Activated CD4-positive, alpha-beta T cell treated with anti-CD3 and anti-CD28 coated beads, Interleukin-2, amount 10 ng/mL, durations not matched to agents 24 days and 14 days (primary cell): ENCODE measurements around the gene JMJD1C. TPM values are rescaled to one million over a fixed set of nuclear protein-coding genes. Genes with fewer than 3 reads are reported as not detected.
"Not testable (repeated sequence)": the region's sequence is repeated elsewhere in the genome, so short reads cannot be mapped to it uniquely, and the experiment has no call there.

Experiments
- DNase-seq: peaks from one replicate; pipeline ENCODE4 v3.0.0; 2022
- H3K27ac Mint-ChIP-seq: one replicate; pipeline ENCODE4 v1.8.0; 2022; ENCODE audit warnings: mild to moderate bottlenecking, mixed read lengths
- H3K27me3 Mint-ChIP-seq: one replicate; pipeline ENCODE4 v1.8.0; 2022; ENCODE audit warnings: mixed read lengths
- H3K36me3 Mint-ChIP-seq: one replicate; pipeline ENCODE4 v1.8.0; 2022; ENCODE audit warnings: low read depth, mild to moderate bottlenecking, mixed read lengths
- H3K4me1 Mint-ChIP-seq: one replicate; pipeline ENCODE4 v1.8.0; 2021; ENCODE audit warnings: mixed read lengths
- H3K4me3 Mint-ChIP-seq: one replicate; pipeline ENCODE4 v1.8.0; 2022; ENCODE audit warnings: mild to moderate bottlenecking, moderate library complexity, mixed read lengths
- H3K9me3 Mint-ChIP-seq: one replicate; pipeline ENCODE4 v1.8.0; 2021; ENCODE audit warnings: mixed read lengths
- intact Hi-C: fragments of 100-400 bp; cut with micrococcal nuclease; formaldehyde crosslinking; loops from one replicate; pipeline ENCODE4 v1.15.1; 2023
- total RNA-seq: library from RNA; stranded (reverse); gene quantifications from 2 replicates; pipeline ENCODE4 v1.2.3, GENCODE V29; 2022

The JMJD1C gene
- total RNA-seq, 1 donor from 2014 or later, result 41.7 TPM

DNA sequence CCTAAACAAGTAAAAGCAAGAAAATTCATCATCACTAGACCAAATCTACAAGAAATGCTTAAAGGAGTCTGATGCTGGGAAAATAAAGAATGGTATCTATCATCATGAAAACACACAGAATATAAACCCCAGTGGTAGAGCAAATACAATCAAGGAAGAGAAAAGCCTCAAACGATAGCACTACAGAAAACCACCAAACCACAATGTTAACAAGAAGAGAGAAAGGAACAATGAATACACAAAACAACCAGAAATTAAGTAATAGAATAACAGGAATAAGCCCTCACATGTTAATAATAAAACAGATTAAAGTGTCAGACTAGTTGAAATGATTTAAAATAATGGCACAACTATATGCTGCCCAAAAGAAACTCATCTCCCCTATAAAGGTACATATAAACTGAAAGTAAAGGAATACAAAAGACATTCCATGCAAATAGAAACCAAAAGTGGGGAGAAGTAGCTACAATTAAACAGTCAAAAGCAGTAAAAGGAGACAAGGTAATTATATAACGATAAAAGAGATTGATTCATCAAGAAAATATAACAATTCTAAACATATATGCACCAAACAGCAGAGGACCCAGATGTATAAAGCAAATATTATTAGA is 77.3 kb downstream of the JMJD1C start:
- Mint-ChIP-seq H3K27ac (peak overlapping the region; percentile 58), H3K4me3 (peak overlapping the region; percentile 74), H3K4me1 (peaks cover 53% of the 10 kb centered on the region), H3K36me3 (peaks cover 13% of the 10 kb centered on the region), H3K27me3 (no peaks in the 10 kb centered on the region), H3K9me3 (peaks cover 20% of the 10 kb centered on the region)
- intact Hi-C loops, result loop anchor here (1.0 kb wide), 1 partner anchor 33 kb away; no protein-coding TSS in a partner anchor
- DNase-seq, result no peak

GRCh38 chr10:63385254-63385653 is 80.5 kb downstream of the JMJD1C start:
- peaks cover 12% of the 10 kb centered on the region for H3K9me3 Mint-ChIP-seq
- DNase-seq, result no peak
- H3K4me3 Mint-ChIP-seq, result no peak overlapping the region
- H3K36me3 Mint-ChIP-seq, result peaks cover 4% of the 10 kb centered on the region
- intact Hi-C loops, result no loop called here
- H3K27ac Mint-ChIP-seq, result no peak overlapping the region
- H3K4me1 Mint-ChIP-seq, result peaks cover 40% of the 10 kb centered on the region
- H3K27me3 Mint-ChIP-seq, result no peaks in the 10 kb centered on the region

GRCh38 chr10:63384675-63385074 is 81.1 kb downstream of the JMJD1C start:
- intact Hi-C loops, result no loop called here
- peaks cover 4% of the 10 kb centered on the region for H3K36me3 Mint-ChIP-seq
- peaks cover 37% of the 10 kb centered on the region for H3K4me1 Mint-ChIP-seq
- DNase-seq, result no peak
- no peak overlapping the region for H3K27ac Mint-ChIP-seq
- H3K4me3 Mint-ChIP-seq, result no peak overlapping the region
- peaks cover 11% of the 10 kb centered on the region for H3K9me3 Mint-ChIP-seq
- no peaks in the 10 kb centered on the region for H3K27me3 Mint-ChIP-seq

DNA sequence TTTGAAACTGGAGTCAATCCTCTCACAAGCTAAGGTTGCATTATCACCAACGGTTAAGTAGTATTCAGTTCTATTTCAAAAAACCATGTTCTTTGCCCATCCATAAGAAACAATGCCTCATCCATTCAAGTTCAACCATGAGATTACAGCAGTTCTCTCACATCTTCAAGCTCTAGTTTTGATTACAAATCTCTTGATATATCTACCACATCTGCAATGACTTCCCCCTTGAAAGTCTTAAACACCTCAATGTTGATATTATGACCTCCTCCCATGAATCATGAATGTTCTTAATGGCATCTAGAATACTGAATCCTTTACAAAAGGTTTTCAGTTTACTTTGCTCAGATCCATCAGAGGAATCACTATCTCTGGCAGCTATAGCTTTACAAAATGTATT is 81.8 kb downstream of the JMJD1C start:
- no peak overlapping the region for H3K4me3 Mint-ChIP-seq
- H3K36me3 Mint-ChIP-seq, result peaks cover 4% of the 10 kb centered on the region
- H3K27me3 Mint-ChIP-seq, result no peaks in the 10 kb centered on the region
- DNase-seq, result no peak
- peaks cover 11% of the 10 kb centered on the region for H3K9me3 Mint-ChIP-seq
- no peak overlapping the region for H3K27ac Mint-ChIP-seq
- H3K4me1 Mint-ChIP-seq, result peaks cover 35% of the 10 kb centered on the region
- intact Hi-C loops, result no loop called here

- intact Hi-C loops, result no loop called here
- Mint-ChIP-seq H3K27me3 (no peaks in the 10 kb centered on the region), H3K36me3 (peaks cover 4% of the 10 kb centered on the region), H3K9me3 (peaks cover 11% of the 10 kb centered on the region), H3K4me1 (peaks cover 27% of the 10 kb centered on the region), H3K27ac (no peak overlapping the region), H3K4me3 (no peak overlapping the region)
- DNase-seq, result no peak
Observed at GRCh38 chr10:63383141-63383540, 82.6 kb downstream of the JMJD1C start.

DNA sequence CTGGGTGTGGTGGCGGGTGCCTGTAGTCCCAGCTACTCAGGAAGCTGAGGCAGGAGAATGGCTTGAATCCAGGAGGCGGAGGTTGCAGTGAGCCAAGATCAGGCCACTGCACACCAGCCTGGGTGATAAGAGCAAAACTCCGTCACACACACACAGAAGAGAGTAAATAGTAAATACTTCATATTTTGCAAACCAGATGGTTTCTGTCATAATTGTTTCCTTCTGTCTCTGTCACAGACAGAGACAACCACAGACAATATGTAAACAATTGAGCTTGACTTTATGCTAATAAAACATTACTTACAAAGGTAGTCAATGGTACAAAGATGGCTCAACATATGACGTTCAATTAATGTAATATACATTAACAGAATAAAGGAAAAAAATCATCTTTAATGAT is 83.7 kb downstream of the JMJD1C start:
- peaks cover 4% of the 10 kb centered on the region for H3K36me3 Mint-ChIP-seq
- no peak overlapping the region for H3K27ac Mint-ChIP-seq
- peaks cover 19% of the 10 kb centered on the region for H3K4me1 Mint-ChIP-seq
- H3K9me3 Mint-ChIP-seq, result peaks cover 11% of the 10 kb centered on the region
- no peak for DNase-seq
- intact Hi-C loops, result no loop called here
- no peaks in the 10 kb centered on the region for H3K27me3 Mint-ChIP-seq
- no peak overlapping the region for H3K4me3 Mint-ChIP-seq

DNA sequence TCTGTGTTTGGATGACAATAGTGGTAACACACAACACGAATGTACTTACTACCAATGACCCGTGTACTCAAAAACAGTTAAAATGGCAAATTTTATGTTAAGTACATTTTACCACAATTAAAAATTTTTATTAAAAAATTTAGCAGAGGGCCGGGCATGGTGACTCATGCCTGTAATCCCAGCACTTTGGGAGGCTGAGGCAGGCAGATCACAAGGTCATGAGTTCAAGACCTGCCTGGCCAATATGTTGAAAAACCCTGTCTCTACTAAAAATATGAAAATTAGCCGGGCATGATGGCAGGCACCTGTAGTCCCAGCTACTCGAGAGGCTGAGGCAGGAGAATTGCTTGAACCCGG is 88.5 kb downstream of the JMJD1C start:
- DNase-seq, H3K27me3 Mint-ChIP-seq, H3K9me3 Mint-ChIP-seq, H3K27ac Mint-ChIP-seq, H3K4me3 Mint-ChIP-seq, H3K4me1 Mint-ChIP-seq, H3K36me3 Mint-ChIP-seq, intact Hi-C loops: not testable (repeated sequence)

- H3K27me3 Mint-ChIP-seq, result no peaks in the 10 kb centered on the region
- intact Hi-C loops, result no loop called here
- H3K9me3 Mint-ChIP-seq, result peaks cover 6% of the 10 kb centered on the region
- DNase-seq, result no peak
- no peak overlapping the region for H3K4me3 Mint-ChIP-seq
- no peak overlapping the region for H3K27ac Mint-ChIP-seq
- peaks cover 9% of the 10 kb centered on the region for H3K4me1 Mint-ChIP-seq
- H3K36me3 Mint-ChIP-seq, result peaks cover 6% of the 10 kb centered on the region
Observed at GRCh38 chr10:63376560-63377304, 89.0 kb downstream of the JMJD1C start.

GRCh38 chr10:63375859-63376258 is 89.9 kb downstream of the JMJD1C start:
- H3K4me3 Mint-ChIP-seq, result no peak overlapping the region
- H3K4me1 Mint-ChIP-seq, result peaks cover 9% of the 10 kb centered on the region
- peaks cover 6% of the 10 kb centered on the region for H3K36me3 Mint-ChIP-seq
- no peaks in the 10 kb centered on the region for H3K27me3 Mint-ChIP-seq
- H3K9me3 Mint-ChIP-seq, result peaks cover 6% of the 10 kb centered on the region
- DNase-seq, result no peak
- no peak overlapping the region for H3K27ac Mint-ChIP-seq
- intact Hi-C loops, result no loop called here

DNA sequence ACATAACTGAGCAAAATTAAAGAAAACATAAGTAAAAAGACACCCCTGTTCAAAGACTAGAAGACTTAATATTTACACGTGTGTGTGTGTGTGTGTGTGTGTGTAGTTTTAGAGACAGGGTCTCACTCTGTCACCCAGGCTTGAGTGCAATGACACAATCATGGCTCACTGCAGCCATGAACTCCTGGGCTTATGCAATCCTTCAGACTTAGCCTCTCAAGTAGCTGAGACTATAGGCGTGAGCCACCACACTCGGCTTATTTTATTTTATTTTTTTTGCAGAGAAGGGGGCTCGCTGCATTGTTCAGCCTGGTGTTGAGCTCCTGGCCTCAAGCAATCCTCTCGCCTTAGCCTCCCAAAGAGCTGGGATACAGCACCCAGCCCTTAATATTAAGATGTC is 90.3 kb downstream of the JMJD1C start:
- H3K9me3 Mint-ChIP-seq, result peaks cover 6% of the 10 kb centered on the region
- DNase-seq, result no peak
- intact Hi-C loops, result no loop called here
- H3K4me1 Mint-ChIP-seq, result peaks cover 9% of the 10 kb centered on the region
- H3K4me3 Mint-ChIP-seq, result no peak overlapping the region
- peaks cover 6% of the 10 kb centered on the region for H3K36me3 Mint-ChIP-seq
- H3K27me3 Mint-ChIP-seq, result no peaks in the 10 kb centered on the region
- no peak overlapping the region for H3K27ac Mint-ChIP-seq

- intact Hi-C loops, result no loop called here
- Mint-ChIP-seq H3K36me3 (peaks cover 6% of the 10 kb centered on the region), H3K27me3 (no peaks in the 10 kb centered on the region), H3K4me3 (no peak overlapping the region), H3K27ac (no peak overlapping the region), H3K9me3 (peaks cover 6% of the 10 kb centered on the region), H3K4me1 (peaks cover 9% of the 10 kb centered on the region)
- no peak for DNase-seq
Observed at GRCh38 chr10:63374991-63375390, 90.8 kb downstream of the JMJD1C start.

- intact Hi-C loops, result no loop called here
- Mint-ChIP-seq H3K9me3 (peaks cover 6% of the 10 kb centered on the region), H3K27me3 (no peaks in the 10 kb centered on the region), H3K27ac (no peak overlapping the region), H3K4me1 (peaks cover 11% of the 10 kb centered on the region), H3K4me3 (no peak overlapping the region), H3K36me3 (peaks cover 8% of the 10 kb centered on the region)
- DNase-seq, result no peak
Observed at GRCh38 chr10:63373176-63373575, 92.6 kb downstream of the JMJD1C start.

GRCh38 chr10:63369711-63370110 is 96.1 kb downstream of the JMJD1C start:
- intact Hi-C loops, result no loop called here
- Mint-ChIP-seq H3K4me3 (no peak overlapping the region), H3K27ac (no peak overlapping the region), H3K9me3 (peaks cover 6% of the 10 kb centered on the region), H3K4me1 (peaks cover 2% of the 10 kb centered on the region), H3K36me3 (peaks cover 2% of the 10 kb centered on the region), H3K27me3 (no peaks in the 10 kb centered on the region)
- no peak for DNase-seq

- H3K9me3 Mint-ChIP-seq, result peaks cover 4% of the 10 kb centered on the region
- no peak overlapping the region for H3K27ac Mint-ChIP-seq
- H3K4me1 Mint-ChIP-seq, result peaks cover 2% of the 10 kb centered on the region
- peaks cover 2% of the 10 kb centered on the region for H3K36me3 Mint-ChIP-seq
- no peak for DNase-seq
- intact Hi-C loops, result no loop called here
- no peaks in the 10 kb centered on the region for H3K27me3 Mint-ChIP-seq
- no peak overlapping the region for H3K4me3 Mint-ChIP-seq
Observed at GRCh38 chr10:63368365-63368764, 97.4 kb downstream of the JMJD1C start.

DNA sequence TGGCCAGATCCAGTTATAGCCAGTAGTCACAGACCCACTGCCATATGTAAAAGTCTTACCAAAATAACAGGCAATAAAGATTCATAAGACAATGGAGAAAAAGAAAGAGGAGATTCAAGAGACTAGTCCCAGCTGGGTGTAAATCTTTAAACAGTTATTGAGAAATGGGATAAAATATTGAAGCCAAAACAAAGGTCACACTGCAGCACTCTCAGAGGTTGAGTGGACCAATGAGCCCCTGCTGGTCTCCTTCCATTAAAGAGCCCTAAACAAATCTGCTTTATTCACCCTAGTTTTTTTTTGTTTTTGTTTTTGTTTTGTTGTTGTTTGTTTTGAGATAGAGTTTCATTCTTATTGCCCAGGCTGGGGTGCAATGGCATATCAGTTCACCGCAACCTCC is 98.8 kb downstream of the JMJD1C start:
- H3K36me3 Mint-ChIP-seq, result peaks cover 2% of the 10 kb centered on the region
- no peak for DNase-seq
- no peaks in the 10 kb centered on the region for H3K9me3 Mint-ChIP-seq
- no peak overlapping the region for H3K27ac Mint-ChIP-seq
- peaks cover 2% of the 10 kb centered on the region for H3K4me1 Mint-ChIP-seq
- H3K4me3 Mint-ChIP-seq, result no peak overlapping the region
- H3K27me3 Mint-ChIP-seq, result no peaks in the 10 kb centered on the region
- intact Hi-C loops, result no loop called here
